Stomach smooth muscle (tissue), 2 donors: Measurements from ENCODE around the gene ORC5.

ENCODE experiments used
- H3K27ac ChIP-seq: one replicate; pipeline ENCODE4 v1.7.0; 2013; ENCODE audit warnings: mild to moderate bottlenecking, low read length, inconsistent platforms
- H3K27me3 ChIP-seq, 2 donors: one replicate each; pipeline ENCODE4 v1.7.0; 2013; ENCODE audit warnings: low read length in 2 of 2; ENCODE audit not compliant: insufficient read depth in 2 of 2, control insufficient read depth in 1 of 2
- H3K36me3 ChIP-seq, 2 donors: one replicate each; pipeline ENCODE4 v1.7.0; 2013; ENCODE audit warnings: low read length in 2 of 2; ENCODE audit not compliant: control insufficient read depth in 2 of 2, insufficient read depth in 2 of 2
- H3K4me1 ChIP-seq: one replicate; pipeline ENCODE4 v1.7.0; 2013; ENCODE audit warnings: low read length; ENCODE audit not compliant: control insufficient read depth, insufficient read depth
- H3K4me3 ChIP-seq, 2 donors: one replicate each; pipeline ENCODE4 v1.7.0; 2013; ENCODE audit warnings: low read length in 2 of 2
- H3K9ac ChIP-seq, 2 donors: one replicate each; pipeline ENCODE4 v1.7.0; 2013; ENCODE audit warnings: low read length in 2 of 2, mild to moderate bottlenecking in 1 of 2
- H3K9me3 ChIP-seq, 2 donors: one replicate each; pipeline ENCODE4 v1.7.0; 2013; ENCODE audit warnings: low read length in 2 of 2; ENCODE audit not compliant: control insufficient read depth in 2 of 2
- donor health status: healthy.
- donor health status: Pancreatic carcinoma.

Gene ORC5

DNA sequence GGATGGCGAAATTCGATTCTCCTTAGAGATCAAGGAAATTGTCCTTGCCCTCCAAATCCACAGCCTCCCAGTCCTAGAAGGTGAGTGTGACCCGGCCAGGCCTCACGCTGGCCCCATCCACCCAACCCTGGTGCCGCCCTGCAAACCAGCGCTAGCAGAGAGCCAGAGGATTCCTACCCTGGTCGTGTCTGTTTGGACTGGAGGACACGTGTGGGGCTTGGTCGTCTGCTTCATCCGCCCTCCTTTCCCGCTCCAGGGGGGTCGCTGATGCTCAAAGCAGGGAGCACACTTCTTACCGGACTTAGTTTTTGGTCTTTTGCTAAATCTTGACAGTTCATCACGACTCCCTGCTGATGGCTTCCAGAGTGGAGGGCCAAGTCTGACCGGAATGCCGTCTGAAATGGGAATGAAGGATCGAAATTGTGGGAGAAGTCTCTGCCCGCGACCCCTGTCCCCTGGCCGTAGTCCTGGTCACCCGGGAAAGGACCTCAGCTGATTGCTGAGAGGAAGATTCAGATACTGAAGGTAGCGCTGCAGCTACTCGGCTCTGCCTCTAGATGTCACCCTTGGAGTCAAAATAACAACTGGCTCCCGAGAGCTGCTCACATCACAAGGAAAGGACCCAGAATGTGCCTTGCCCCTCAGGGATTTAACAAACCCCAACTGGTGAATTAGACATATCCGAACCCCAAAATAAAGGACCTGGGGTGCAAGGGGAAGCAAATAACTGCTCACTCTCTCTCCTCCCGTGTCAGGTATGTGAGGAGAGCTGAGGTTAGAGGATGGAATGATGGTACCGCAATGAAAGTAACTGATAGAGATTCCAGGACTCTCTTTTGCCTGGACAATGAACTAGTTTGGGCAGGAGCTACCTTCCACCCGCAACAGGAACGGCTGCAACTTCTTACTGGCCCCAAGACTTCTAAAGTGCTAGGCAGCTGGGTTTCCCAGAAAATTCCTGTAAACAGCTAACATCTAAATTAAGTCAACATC lies 23.5 kb upstream of the ORC5 start:
- Histone ChIP-seq H3K4me1 (peaks cover 3% of the 10 kb centered on the region), H3K36me3 (no peaks in the 10 kb centered on the region), H3K4me3 (peak overlapping the region in 1 of 2 donors; percentile 58), H3K9ac (no peak overlapping the region), H3K27ac (no peak overlapping the region), H3K9me3 (no peaks in the 10 kb centered on the region), H3K27me3 (peaks cover 2 to 4% of the 10 kb centered on the region in 2 donors)

DNA sequence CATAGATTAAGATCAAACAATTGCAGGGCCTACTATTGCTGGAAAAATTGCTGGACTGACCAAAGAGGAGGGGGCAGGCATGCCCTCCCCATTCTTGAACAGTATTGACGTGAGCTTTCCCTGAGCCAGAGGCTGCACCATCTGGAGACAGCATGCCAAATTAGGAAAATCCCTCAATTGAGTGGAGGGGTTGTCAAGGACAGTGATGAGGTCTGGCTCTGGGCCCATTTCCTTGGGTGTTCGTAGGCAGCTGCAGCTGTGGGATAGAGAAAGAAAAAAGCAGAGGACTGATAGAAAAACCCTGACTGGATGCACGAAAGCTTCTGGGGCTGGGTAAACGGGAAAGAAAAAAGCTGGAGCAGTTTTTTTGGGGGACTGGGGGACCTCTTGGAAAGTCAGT lies 22.8 kb upstream of the ORC5 start:
- H3K4me1 ChIP-seq, result peaks cover 3% of the 10 kb centered on the region
- H3K9ac ChIP-seq, result no peak overlapping the region
- no peaks in the 10 kb centered on the region for H3K36me3 ChIP-seq
- H3K4me3 ChIP-seq, result no peak overlapping the region
- peaks cover 2 to 4% of the 10 kb centered on the region in 2 donors for H3K27me3 ChIP-seq
- H3K27ac ChIP-seq, result no peak overlapping the region
- H3K9me3 ChIP-seq, result no peaks in the 10 kb centered on the region

DNA sequence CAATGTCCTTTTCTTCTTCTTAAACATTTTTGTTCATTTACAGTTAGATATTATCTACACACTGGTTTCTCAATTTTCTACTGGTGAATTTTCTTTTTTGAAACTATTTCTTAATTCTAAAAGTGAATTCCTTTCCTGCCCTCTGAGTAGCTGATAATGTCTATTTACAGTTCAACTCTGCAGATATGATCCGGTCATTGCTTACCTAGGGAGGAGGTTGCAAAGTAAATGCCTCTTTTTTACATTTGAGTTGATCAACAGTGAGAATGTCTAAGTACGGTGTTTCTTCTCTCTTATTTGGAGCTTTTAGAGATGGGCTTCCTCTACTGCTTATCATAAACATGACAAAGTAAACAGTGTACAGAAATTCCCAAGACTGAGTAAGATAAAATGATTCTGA lies 20.6 kb upstream of the ORC5 start:
- no peak overlapping the region for H3K27ac ChIP-seq
- H3K36me3 ChIP-seq, result no peaks in the 10 kb centered on the region
- H3K9ac ChIP-seq, result no peak overlapping the region
- peaks cover 2 to 4% of the 10 kb centered on the region in 2 donors for H3K27me3 ChIP-seq
- H3K9me3 ChIP-seq, result no peaks in the 10 kb centered on the region
- no peak overlapping the region for H3K4me3 ChIP-seq
- peaks cover 3% of the 10 kb centered on the region for H3K4me1 ChIP-seq

DNA sequence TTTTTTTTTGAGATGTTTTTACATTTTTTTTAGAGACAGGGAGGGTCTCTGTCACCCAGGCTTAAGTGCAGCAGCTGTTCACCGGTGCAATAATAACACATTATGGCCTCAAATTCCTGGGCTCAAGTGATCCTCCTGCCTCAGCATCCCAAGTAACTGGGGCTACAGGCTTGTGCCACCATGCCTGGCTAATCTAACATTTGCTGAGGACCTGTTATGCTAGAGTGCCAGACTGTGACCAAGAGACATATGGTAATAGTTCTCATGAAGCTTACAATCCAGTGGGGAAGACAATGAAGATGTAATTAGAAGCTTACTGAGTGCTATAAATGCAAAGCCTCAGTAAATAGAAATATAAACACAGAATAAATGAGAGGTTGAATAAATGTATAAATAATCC lies 17.6 kb upstream of the ORC5 start:
- Histone ChIP-seq H3K27me3 (no peaks in the 10 kb centered on the region), H3K36me3 (no peaks in the 10 kb centered on the region), H3K27ac (no peak overlapping the region), H3K9me3 (no peaks in the 10 kb centered on the region), H3K4me1 (no peaks in the 10 kb centered on the region), H3K9ac (no peak overlapping the region), H3K4me3 (no peak overlapping the region)

DNA sequence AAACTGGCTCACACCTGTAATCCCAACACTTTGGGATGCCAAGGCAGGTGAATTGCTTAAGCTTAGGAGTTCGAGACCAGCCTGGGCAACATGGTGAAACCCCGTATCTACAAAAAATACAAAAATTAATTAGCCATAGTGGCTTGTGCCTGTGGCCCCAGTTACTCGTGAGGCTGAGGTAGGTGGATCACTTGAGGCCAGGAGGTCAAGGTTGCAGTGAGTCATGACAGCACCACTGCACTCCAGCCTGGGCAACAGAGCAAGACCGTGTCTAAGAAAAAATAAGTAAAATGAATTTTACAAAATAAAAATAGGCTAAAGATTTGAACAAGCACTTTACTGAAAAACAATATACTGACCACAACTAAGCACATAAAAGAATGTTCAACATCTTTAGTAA lies 9.8 kb upstream of the ORC5 start:
- no peaks in the 10 kb centered on the region for H3K36me3 ChIP-seq
- no peaks in the 10 kb centered on the region for H3K27me3 ChIP-seq
- H3K4me3 ChIP-seq, result no peak overlapping the region
- no peaks in the 10 kb centered on the region for H3K9me3 ChIP-seq
- no peaks in the 10 kb centered on the region for H3K4me1 ChIP-seq
- no peak overlapping the region for H3K27ac ChIP-seq
- no peak overlapping the region for H3K9ac ChIP-seq

DNA sequence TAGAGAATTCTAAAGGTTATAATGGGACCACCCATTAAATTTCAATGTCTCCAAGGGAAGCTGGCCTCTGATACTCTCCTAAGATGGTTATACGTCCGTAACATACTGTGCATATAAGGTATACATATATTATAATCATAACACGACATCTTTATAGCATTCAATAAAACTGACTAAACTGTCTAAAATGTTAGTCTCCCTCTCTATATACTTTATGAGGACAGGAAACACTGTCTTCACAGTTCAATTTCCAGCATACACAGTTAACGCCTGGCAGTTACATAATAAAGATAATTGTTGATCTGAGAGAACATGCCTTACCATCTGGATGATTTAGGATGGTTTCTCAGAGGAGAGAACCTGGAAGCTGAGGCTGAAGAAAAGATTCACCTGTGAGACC lies 1.2 kb upstream of the ORC5 start:
- Histone ChIP-seq H3K9me3 (no peaks in the 10 kb centered on the region), H3K4me3 (no peak overlapping the region), H3K27me3 (no peaks in the 10 kb centered on the region), H3K36me3 (no peaks in the 10 kb centered on the region), H3K9ac (no peak overlapping the region), H3K4me1 (no peaks in the 10 kb centered on the region), H3K27ac (no peak overlapping the region)

DNA sequence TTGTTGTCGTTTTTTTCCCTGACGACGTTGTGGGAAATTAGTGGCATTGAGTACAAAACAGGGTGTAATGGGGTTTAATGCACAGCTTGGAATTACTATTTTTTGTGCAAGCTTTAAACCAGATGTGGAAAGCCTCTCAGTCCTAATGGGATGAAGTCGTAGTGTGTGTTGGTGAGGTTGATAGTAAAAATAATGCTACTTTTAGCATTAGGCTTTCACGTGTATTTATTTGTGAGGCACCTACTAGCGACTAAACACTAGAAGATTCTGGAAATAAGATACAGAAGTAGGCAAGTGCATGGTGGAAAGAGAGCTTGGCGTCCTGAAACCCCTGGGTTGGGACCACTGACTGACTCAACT lies 588 bp upstream of the ORC5 start:
- Histone ChIP-seq H3K9ac (peak overlapping the region; percentile 81 to 99), H3K4me1 (no peaks in the 10 kb centered on the region), H3K4me3 (peak overlapping the region; percentile 99), H3K36me3 (peaks cover 1 to 2% of the 10 kb centered on the region in 2 donors), H3K27me3 (no peaks in the 10 kb centered on the region), H3K27ac (peak overlapping the region; percentile 93), H3K9me3 (no peaks in the 10 kb centered on the region)

DNA sequence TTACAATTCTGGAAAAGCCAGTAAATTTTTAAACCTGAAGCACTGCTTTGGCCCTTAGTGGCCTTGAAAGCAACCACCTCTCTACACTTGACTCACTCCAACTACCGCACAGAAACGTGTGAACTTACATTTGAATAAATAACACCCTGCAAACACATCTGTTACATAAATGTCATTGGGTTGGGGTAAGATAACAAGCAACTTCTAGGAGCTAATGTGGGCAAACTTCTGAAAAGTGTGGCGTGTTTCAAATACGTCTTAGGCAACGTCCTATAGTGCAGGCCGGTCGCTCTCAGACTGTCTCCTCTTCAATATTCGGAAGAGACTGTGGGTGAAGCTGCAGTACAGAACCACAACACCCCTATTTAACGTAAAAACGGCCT lies 474 bp downstream of the ORC5 start:
- H3K27ac ChIP-seq, result peak overlapping the region; percentile 93
- no peaks in the 10 kb centered on the region for H3K27me3 ChIP-seq
- no peaks in the 10 kb centered on the region for H3K9me3 ChIP-seq
- H3K36me3 ChIP-seq, result peaks cover 12 to 13% of the 10 kb centered on the region in 2 donors
- H3K9ac ChIP-seq, result peak overlapping the region; percentile 81 to 99
- peak overlapping the region; percentile 99 for H3K4me3 ChIP-seq
- H3K4me1 ChIP-seq, result no peaks in the 10 kb centered on the region

DNA sequence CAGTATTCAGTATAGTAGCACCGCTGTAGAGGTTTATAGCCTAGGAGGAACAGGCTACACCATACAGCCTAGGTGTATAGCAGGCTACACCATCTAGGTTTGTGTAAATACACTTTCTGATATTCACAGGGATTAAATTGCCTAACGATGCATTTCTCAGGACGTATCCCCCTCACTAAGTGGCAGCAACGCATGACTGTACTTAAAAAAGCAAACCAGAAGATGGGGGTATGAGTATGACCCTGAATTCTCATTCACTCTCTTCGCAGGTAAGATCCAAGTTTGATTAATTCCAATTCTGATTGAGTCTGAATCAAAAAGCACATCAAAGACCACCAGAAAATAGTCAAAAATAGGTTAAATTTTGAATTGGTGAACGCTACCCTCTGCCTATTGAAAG lies 972 bp downstream of the ORC5 start:
- H3K9me3 ChIP-seq, result no peaks in the 10 kb centered on the region
- peak overlapping the region; percentile 81 to 99 for H3K9ac ChIP-seq
- H3K36me3 ChIP-seq, result peaks cover 14 to 15% of the 10 kb centered on the region in 2 donors
- peak overlapping the region; percentile 99 for H3K4me3 ChIP-seq
- no peaks in the 10 kb centered on the region for H3K4me1 ChIP-seq
- peak overlapping the region; percentile 93 for H3K27ac ChIP-seq
- H3K27me3 ChIP-seq, result no peaks in the 10 kb centered on the region

DNA sequence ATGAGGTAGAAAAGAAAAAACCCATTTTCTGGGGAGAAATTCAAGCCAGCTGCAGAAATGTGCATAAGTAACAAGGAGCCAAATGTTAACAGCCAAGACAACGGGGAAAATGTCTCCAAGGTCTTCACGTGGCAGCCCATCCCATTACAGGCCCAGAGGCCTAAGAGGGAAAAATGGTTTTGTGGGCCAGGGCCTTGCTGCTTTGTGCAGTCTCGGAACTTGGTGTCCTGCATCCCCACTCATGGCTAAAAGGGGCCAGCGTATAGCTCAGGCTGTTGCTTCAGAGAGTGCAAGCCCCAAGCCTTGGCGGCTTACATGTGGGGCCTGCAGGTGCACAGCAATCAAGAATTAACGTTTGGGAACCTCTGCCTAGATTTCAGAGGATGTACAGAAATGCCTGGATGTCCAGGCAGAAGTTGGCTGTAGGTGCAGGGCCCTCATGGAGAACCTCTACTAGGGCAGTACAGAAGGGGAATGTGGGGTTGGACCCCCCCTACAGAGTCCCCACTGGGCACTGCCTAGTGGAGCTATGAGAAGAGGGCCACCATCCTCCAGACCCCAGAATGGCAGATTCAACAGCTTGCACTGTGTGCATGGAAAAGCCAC lies 9.0 kb downstream of the ORC5 start:
- Histone ChIP-seq H3K27ac (no peak overlapping the region), H3K36me3 (peaks cover 45 to 46% of the 10 kb centered on the region in 2 donors), H3K4me1 (no peaks in the 10 kb centered on the region), H3K9ac (no peak overlapping the region), H3K9me3 (no peaks in the 10 kb centered on the region), H3K27me3 (no peaks in the 10 kb centered on the region), H3K4me3 (no peak overlapping the region)

DNA sequence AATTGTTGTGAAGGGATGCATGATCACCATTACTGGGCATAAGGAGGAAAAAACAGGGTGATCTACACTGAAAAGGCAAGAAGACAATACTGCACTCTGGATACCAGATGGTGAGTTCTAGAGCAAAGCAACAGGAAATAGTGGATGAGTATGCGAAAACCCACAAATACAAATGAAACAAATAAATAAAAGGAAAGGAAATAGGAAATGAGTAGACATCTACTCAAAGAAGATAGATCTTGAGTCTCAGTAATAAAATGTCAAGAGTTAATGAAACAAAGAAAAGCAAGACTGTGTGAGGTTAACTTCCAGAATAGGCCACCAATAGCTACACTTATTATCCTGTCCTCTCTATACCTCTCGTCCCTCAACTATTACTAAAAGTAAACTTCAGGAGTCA lies 11.7 kb downstream of the ORC5 start:
- H3K27ac ChIP-seq, result no peak overlapping the region
- no peak overlapping the region for H3K9ac ChIP-seq
- H3K4me3 ChIP-seq, result no peak overlapping the region
- H3K27me3 ChIP-seq, result no peaks in the 10 kb centered on the region
- H3K9me3 ChIP-seq, result no peaks in the 10 kb centered on the region
- H3K4me1 ChIP-seq, result no peaks in the 10 kb centered on the region
- peaks cover 31% of the 10 kb centered on the region in 2 donors for H3K36me3 ChIP-seq
